PFSK-1 (cell line): Measurements from ENCODE around the gene BMAL1.

Experiments used
- POLR2AphosphoS5 ChIP-seq: IDR thresholded peaks from 2 replicates; pipeline ENCODE4 v1.6.1; 2012; ENCODE audit warnings: low read depth, mild to moderate bottlenecking, control low read depth, low read length, moderate library complexity
- REST ChIP-seq, 2 experiments: IDR thresholded peaks; 2 replicates each; pipeline versions ENCODE4 v1.6.1 to v1.8.0; 2011 to 2012; ENCODE audit warnings: low read depth in 2 of 2, low read length in 2 of 2, control low read depth in 1 of 2, inconsistent platforms in 1 of 2, mild to moderate bottlenecking in 1 of 2, moderate library complexity in 1 of 2; ENCODE audit not compliant: insufficient read depth in 1 of 2
- SIN3A ChIP-seq: IDR thresholded peaks from 2 replicates; pipeline ENCODE4 v1.6.1; 2012; ENCODE audit warnings: mild to moderate bottlenecking, low read length, moderate library complexity, borderline replicate concordance; ENCODE audit not compliant: insufficient read depth
- TAF1 ChIP-seq: IDR thresholded peaks from 2 replicates; pipeline ENCODE4 v1.6.1; 2012; ENCODE audit warnings: low read length, control low read depth, borderline replicate concordance; ENCODE audit not compliant: insufficient read depth

GRCh38 chr11:13338427-13339069 lies 61.0 kb downstream of the BMAL1 start:
- TF ChIP-seq POLR2AphosphoS5 (no peak), REST (IDR thresholded peaks at IDR 0.05; ENCODE audit: insufficient read depth in 1 of 2, low read depth in 2 of 2, low read length in 2 of 2) (no peak), TAF1 (no peak), SIN3A (no peak)
